Keratinocyte (primary cell): ENCODE measurements around the gene ANKK1.

Experiments
- CTCF ChIP-seq, 3 experiments: IDR thresholded peaks in 1 of 3; conservative IDR thresholded peaks in 1 of 3; optimal IDR thresholded peaks in 1 of 3; 2 replicates in 2 of 3; 3 replicates in 1 of 3; pipeline versions ENCODE3 to v1.5.1; 2011; ENCODE audit warnings: low read length in 3 of 3, mild to moderate bottlenecking in 3 of 3, moderate library complexity in 2 of 3, control low read depth in 1 of 3, inconsistent platforms in 1 of 3; ENCODE audit not compliant: insufficient read depth in 2 of 3; ENCODE audit errors: extremely low read depth in 1 of 3
- EZH2 ChIP-seq: IDR thresholded peaks from one replicate; pipeline ENCODE4 v1.6.1; 2012; ENCODE audit warnings: inconsistent platforms, mild to moderate bottlenecking, low read length, moderate library complexity

GRCh38 chr11:113397821-113398220, 10.2 kb downstream of the ANKK1 start:
- TF ChIP-seq CTCF (optimal IDR thresholded peaks at IDR 0.05 in 1 of 3, IDR thresholded peaks at IDR 0.05 in 1 of 3, conservative IDR thresholded peaks at IDR 0.05 in 1 of 3; ENCODE audit: extremely low read depth in 1 of 3, insufficient read depth in 2 of 3, low read length in 3 of 3), result no peak
- no peak for TF ChIP-seq EZH2
